Measurements from ENCODE around the gene AIG1.
"Not testable (repeated sequence)": the region's sequence is repeated elsewhere in the genome, so short reads cannot be mapped to it uniquely, and the experiment has no call there.

The AIG1 gene

DNA sequence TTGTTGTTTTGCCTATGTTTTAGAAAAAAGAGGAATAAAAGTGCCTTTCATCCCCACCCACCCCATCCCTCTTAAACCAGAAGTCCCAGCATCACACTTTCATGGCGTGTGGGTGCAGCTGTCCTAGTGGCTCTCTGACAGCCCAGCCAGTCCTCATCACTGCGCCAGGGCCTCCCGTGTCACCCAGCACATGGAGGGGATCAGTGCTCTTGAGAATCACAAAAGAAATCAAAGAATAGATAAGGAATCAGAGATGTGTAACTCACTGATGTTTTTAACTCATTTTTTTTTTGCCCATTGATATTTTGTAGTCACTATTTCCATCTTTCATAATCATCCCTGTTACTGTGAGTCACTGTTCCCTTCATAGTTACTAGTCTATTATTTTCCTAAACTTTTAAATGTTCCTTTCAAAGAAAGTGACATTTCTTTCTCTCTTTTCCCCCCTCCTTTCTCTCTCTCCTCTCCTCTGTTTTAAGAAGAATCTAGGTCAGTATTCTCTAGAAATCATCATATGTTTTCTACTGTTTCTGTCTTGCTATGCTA lies 78.6 kb downstream of the AIG1 start:
- no peaks in the 10 kb centered on the region for H3K4me1 ChIP-seq (ENCODE audit: control insufficient read depth, insufficient read depth, low read length)
- peaks cover 5% of the 10 kb centered on the region for H3K36me3 ChIP-seq (ENCODE audit: control insufficient read depth, insufficient read depth, low read length)
- no peak overlapping the region for H3K9ac ChIP-seq (ENCODE audit: low read depth, low read length)
- H3K27me3 ChIP-seq (ENCODE audit: control insufficient read depth, insufficient read depth, low read length), result no peaks in the 10 kb centered on the region
- H3K4me3 ChIP-seq (ENCODE audit: low read depth, low read length), result no peak overlapping the region
- no peaks in the 10 kb centered on the region for H3K9me3 ChIP-seq (ENCODE audit: control insufficient read depth, insufficient read depth, low read length)

DNA sequence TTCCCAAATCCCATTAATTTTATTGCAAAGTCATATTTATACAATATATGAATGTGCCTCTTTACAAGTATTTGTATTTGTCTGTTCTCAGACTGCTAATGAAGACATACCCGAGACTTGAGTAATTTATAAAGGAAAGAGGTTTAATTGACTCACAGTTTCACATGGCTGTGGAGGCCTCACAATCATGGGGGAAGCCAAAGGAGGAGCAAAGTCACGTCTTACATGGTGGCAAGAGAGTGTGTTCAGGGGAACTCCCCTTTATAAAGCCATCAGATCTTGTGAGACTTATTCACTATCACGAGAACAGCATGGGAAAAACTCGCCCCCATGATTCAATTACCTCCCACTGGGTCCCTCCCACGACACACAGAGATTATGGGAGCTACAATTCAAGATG lies 79.2 kb downstream of the AIG1 start:
- not testable (repeated sequence) for H3K4me3 ChIP-seq (ENCODE audit: low read depth, low read length); H3K27me3 ChIP-seq (ENCODE audit: control insufficient read depth, insufficient read depth, low read length); H3K9me3 ChIP-seq (ENCODE audit: control insufficient read depth, insufficient read depth, low read length); H3K4me1 ChIP-seq (ENCODE audit: control insufficient read depth, insufficient read depth, low read length); H3K9ac ChIP-seq (ENCODE audit: low read depth, low read length); H3K36me3 ChIP-seq (ENCODE audit: control insufficient read depth, insufficient read depth, low read length)

DNA sequence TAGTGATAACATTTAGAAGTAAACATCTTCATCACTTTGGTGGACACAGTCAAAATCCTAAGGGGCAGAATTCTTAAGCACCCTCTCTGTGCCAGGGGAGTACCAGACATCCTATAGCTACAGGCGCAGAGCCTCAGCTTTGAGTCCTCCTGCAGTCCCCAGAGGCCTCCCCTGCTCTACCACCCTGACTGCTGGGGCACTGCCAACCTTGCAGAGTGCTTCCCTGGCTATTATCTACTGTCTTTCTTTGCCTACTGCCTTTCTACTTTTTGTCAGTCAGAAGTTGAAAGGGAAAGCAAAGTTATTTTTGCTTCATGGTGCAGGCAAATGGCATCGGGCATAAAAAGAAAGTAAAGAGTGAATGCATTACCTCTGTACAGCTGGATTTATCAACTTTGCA lies 80.1 kb downstream of the AIG1 start:
- no peaks in the 10 kb centered on the region for H3K9me3 ChIP-seq (ENCODE audit: control insufficient read depth, insufficient read depth, low read length)
- H3K27me3 ChIP-seq (ENCODE audit: control insufficient read depth, insufficient read depth, low read length), result no peaks in the 10 kb centered on the region
- no peak overlapping the region for H3K9ac ChIP-seq (ENCODE audit: low read depth, low read length)
- peaks cover 5% of the 10 kb centered on the region for H3K36me3 ChIP-seq (ENCODE audit: control insufficient read depth, insufficient read depth, low read length)
- no peak overlapping the region for H3K4me3 ChIP-seq (ENCODE audit: low read depth, low read length)
- H3K4me1 ChIP-seq (ENCODE audit: control insufficient read depth, insufficient read depth, low read length), result no peaks in the 10 kb centered on the region

DNA sequence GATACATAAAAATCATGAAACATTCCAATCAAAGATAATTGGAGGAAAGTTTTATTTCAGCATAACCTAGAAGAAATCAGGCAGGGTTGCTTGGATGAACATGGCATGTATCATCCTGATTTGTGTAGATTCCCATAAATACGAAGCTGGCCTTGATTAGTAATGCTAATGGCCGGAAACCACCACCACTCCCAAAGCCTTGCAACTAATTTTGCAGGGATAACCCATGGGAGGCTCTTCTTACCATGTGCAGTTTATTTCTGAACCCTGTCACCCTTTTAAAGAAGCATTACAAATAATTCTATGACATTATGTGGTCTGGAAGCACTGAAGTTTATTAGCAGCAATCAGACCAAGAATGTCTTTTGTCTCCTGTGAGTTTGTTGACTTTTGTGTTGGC lies 80.8 kb downstream of the AIG1 start:
- Histone ChIP-seq H3K4me1 (ENCODE audit: control insufficient read depth, insufficient read depth, low read length) (no peaks in the 10 kb centered on the region), H3K36me3 (ENCODE audit: control insufficient read depth, insufficient read depth, low read length) (peaks cover 5% of the 10 kb centered on the region), H3K9me3 (ENCODE audit: control insufficient read depth, insufficient read depth, low read length) (no peaks in the 10 kb centered on the region), H3K27me3 (ENCODE audit: control insufficient read depth, insufficient read depth, low read length) (no peaks in the 10 kb centered on the region), H3K9ac (ENCODE audit: low read depth, low read length) (no peak overlapping the region), H3K4me3 (ENCODE audit: low read depth, low read length) (no peak overlapping the region)

DNA sequence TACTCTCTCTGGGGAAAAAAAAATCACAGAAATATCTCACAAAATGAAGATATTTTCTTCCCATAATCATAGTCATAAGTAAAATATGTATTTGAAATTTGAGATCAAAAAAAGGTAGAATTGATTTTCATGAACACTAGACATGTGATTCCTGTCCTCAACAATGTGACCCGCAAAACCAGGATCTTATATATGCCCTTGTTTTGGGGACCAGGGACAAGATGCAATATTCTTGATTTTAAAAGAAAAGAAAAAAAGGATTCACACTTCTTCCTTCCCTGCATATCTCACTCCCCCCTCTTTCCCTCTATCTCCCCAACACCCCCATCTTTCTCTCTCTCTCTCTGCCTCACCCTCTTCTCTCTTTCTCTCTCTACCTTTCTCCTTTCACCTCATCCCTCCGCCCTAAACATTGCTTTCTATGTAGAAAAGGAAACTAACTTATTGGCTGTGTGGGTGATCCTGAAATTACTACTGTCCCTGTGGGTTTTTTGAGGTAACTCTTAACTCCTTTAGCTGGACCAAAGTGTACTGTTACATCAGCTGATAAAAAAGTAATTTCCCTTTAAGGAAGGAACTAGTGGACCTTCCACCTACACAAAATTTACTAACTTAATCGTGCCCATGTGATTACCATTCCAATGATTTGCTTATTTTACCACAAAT lies 85.6 kb downstream of the AIG1 start:
- Histone ChIP-seq H3K9ac (ENCODE audit: low read depth, low read length) (no peak overlapping the region), H3K36me3 (ENCODE audit: control insufficient read depth, insufficient read depth, low read length) (no peaks in the 10 kb centered on the region), H3K4me1 (ENCODE audit: control insufficient read depth, insufficient read depth, low read length) (no peaks in the 10 kb centered on the region), H3K27me3 (ENCODE audit: control insufficient read depth, insufficient read depth, low read length) (no peaks in the 10 kb centered on the region), H3K4me3 (ENCODE audit: low read depth, low read length) (no peak overlapping the region), H3K9me3 (ENCODE audit: control insufficient read depth, insufficient read depth, low read length) (no peaks in the 10 kb centered on the region)

DNA sequence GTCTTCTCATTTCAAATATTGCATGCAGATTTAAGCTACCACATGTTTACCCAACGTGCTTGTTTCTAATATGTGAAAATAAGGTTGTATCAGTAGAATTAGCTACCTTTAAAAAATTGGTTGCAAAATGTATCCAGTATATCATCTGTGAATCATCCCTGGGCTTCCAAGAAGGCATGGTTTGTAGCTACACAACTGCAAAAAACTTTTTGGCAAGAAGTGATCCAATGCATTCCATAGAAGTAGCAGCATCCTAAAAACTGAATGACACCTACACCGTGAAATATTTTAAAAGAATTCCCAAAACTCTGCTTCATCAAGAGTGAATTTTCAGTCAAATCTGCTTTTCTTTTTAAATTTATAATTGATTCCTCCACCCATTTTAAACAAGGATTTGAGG lies 89.1 kb downstream of the AIG1 start:
- Histone ChIP-seq H3K9ac (ENCODE audit: low read depth, low read length) (no peak overlapping the region), H3K36me3 (ENCODE audit: control insufficient read depth, insufficient read depth, low read length) (no peaks in the 10 kb centered on the region), H3K4me3 (ENCODE audit: low read depth, low read length) (no peak overlapping the region), H3K4me1 (ENCODE audit: control insufficient read depth, insufficient read depth, low read length) (no peaks in the 10 kb centered on the region), H3K9me3 (ENCODE audit: control insufficient read depth, insufficient read depth, low read length) (no peaks in the 10 kb centered on the region), H3K27me3 (ENCODE audit: control insufficient read depth, insufficient read depth, low read length) (no peaks in the 10 kb centered on the region)

DNA sequence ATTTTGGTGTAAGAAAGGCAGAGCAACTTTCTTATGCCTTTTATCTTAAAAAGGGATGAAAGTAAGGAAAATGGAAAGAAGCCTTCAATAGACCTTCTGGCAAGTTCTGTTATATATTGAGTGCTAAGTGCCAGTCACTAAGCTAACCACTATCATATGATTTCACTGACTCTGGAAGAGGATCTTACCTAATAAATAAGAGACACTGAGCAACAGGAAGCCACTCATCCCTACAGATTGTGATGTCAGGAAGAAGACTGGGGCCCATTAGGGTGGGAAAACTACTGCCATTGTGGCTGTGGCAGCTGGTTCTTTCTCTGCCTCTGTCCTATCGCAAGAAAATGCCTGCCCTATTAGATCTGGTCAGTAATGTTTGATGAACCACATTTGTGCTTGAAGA lies 89.6 kb downstream of the AIG1 start:
- H3K27me3 ChIP-seq (ENCODE audit: control insufficient read depth, insufficient read depth, low read length), result no peaks in the 10 kb centered on the region
- no peak overlapping the region for H3K4me3 ChIP-seq (ENCODE audit: low read depth, low read length)
- no peaks in the 10 kb centered on the region for H3K9me3 ChIP-seq (ENCODE audit: control insufficient read depth, insufficient read depth, low read length)
- H3K36me3 ChIP-seq (ENCODE audit: control insufficient read depth, insufficient read depth, low read length), result no peaks in the 10 kb centered on the region
- H3K4me1 ChIP-seq (ENCODE audit: control insufficient read depth, insufficient read depth, low read length), result no peaks in the 10 kb centered on the region
- no peak overlapping the region for H3K9ac ChIP-seq (ENCODE audit: low read depth, low read length)

DNA sequence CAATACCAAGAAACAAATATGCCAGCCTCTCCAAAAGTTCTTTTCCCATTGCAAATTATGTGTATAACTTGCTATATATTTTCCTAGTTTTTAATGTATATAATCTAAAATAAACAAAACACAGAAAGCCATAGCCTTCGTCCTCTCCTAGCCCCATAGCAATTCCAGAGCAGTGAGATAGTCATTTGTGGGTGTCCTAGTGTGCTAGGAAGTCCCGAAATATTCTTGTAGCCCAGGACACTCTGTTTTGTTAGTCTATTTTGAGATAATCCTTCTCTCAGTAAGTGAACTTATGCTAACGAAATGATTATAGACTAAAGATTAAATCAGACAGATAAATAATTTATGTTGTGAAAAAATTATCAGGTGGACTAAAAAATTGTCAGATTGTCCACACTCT lies 90.7 kb downstream of the AIG1 start:
- Histone ChIP-seq H3K9me3 (ENCODE audit: control insufficient read depth, insufficient read depth, low read length) (no peaks in the 10 kb centered on the region), H3K36me3 (ENCODE audit: control insufficient read depth, insufficient read depth, low read length) (no peaks in the 10 kb centered on the region)

DNA sequence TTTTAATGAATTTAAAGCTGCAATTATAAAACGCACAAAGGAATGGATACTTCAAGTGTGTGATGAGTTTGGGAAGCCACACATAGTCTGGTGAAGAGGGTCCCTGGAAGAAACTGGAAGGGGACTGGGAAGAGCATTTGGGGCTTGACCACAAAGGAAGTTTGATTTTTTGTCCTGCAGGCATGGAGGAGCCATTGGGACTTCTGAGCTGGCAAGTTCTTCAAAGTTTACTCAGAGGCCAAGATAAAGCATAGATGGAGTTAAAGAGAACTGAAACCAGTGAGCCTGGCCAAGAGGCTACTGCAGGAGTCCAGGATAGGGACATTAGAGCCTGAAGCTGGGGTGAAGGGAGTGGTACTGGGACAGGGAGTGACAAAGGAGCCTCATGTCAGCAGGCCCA lies 95.0 kb downstream of the AIG1 start:
- H3K4me1 ChIP-seq (ENCODE audit: control insufficient read depth, insufficient read depth, low read length), result no peaks in the 10 kb centered on the region
- H3K9me3 ChIP-seq (ENCODE audit: control insufficient read depth, insufficient read depth, low read length), result no peaks in the 10 kb centered on the region
- H3K27me3 ChIP-seq (ENCODE audit: control insufficient read depth, insufficient read depth, low read length), result no peaks in the 10 kb centered on the region
- no peak overlapping the region for H3K9ac ChIP-seq (ENCODE audit: low read depth, low read length)
- H3K36me3 ChIP-seq (ENCODE audit: control insufficient read depth, insufficient read depth, low read length), result no peaks in the 10 kb centered on the region
- H3K4me3 ChIP-seq (ENCODE audit: low read depth, low read length), result no peak overlapping the region

More for the DNA sequence above, 90.7 kb downstream of the AIG1 start:
- H3K4me1 ChIP-seq (ENCODE audit: control insufficient read depth, insufficient read depth, low read length), result no peaks in the 10 kb centered on the region
- H3K27me3 ChIP-seq (ENCODE audit: control insufficient read depth, insufficient read depth, low read length), result no peaks in the 10 kb centered on the region
- no peak overlapping the region for H3K9ac ChIP-seq (ENCODE audit: low read depth, low read length)
- H3K4me3 ChIP-seq (ENCODE audit: low read depth, low read length), result no peak overlapping the region

DNA sequence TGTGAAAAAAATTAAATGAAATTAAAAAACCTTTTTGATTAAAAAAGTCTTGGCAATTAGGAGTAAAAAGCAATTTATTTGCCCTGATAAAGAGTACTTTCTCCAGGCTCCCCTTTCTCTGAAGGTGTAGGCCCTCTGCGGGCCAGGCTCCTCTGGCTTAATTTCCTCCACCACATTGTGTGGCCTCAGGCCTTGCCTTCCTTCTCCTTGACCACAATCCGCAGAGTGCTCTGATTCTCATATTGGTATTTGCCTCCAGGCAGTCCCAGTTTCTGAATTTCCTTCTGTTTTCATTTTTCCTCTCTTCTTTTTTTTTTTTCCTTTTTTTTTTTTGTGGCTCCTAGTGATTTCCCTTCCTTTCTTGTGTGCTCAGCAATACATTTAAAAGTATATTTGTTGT lies 96.4 kb downstream of the AIG1 start:
- H3K27me3 ChIP-seq (ENCODE audit: control insufficient read depth, insufficient read depth, low read length), result no peaks in the 10 kb centered on the region
- no peaks in the 10 kb centered on the region for H3K4me1 ChIP-seq (ENCODE audit: control insufficient read depth, insufficient read depth, low read length)
- no peak overlapping the region for H3K9ac ChIP-seq (ENCODE audit: low read depth, low read length)
- H3K36me3 ChIP-seq (ENCODE audit: control insufficient read depth, insufficient read depth, low read length), result no peaks in the 10 kb centered on the region
- no peaks in the 10 kb centered on the region for H3K9me3 ChIP-seq (ENCODE audit: control insufficient read depth, insufficient read depth, low read length)
- H3K4me3 ChIP-seq (ENCODE audit: low read depth, low read length), result no peak overlapping the region

DNA sequence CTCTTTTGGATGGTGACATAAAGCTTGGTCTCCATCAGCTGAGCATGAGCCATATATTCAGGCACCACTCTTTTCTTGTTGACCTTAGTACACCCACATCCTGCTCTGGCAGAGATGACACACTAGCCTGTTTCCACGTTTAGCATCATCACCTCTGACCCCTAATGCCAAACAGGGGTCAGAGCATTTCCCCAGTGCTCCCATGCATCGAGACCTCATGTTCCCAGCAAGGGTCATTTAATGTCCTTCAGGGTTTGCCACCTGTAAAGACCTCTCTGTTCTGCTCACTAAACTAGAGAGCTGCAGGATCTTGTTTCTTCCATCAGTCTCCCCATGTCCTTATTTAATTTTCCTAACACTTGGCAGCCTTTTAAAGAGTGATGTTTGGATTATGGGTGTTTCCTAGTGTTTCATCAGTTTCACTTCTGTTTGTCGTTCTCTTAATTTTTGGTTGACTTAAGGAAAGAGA lies 97.5 kb downstream of the AIG1 start:
- H3K9me3 ChIP-seq (ENCODE audit: control insufficient read depth, insufficient read depth, low read length), result no peaks in the 10 kb centered on the region
- no peaks in the 10 kb centered on the region for H3K27me3 ChIP-seq (ENCODE audit: control insufficient read depth, insufficient read depth, low read length)
- H3K36me3 ChIP-seq (ENCODE audit: control insufficient read depth, insufficient read depth, low read length), result no peaks in the 10 kb centered on the region
- no peak overlapping the region for H3K4me3 ChIP-seq (ENCODE audit: low read depth, low read length)
- no peaks in the 10 kb centered on the region for H3K4me1 ChIP-seq (ENCODE audit: control insufficient read depth, insufficient read depth, low read length)
- no peak overlapping the region for H3K9ac ChIP-seq (ENCODE audit: low read depth, low read length)

DNA sequence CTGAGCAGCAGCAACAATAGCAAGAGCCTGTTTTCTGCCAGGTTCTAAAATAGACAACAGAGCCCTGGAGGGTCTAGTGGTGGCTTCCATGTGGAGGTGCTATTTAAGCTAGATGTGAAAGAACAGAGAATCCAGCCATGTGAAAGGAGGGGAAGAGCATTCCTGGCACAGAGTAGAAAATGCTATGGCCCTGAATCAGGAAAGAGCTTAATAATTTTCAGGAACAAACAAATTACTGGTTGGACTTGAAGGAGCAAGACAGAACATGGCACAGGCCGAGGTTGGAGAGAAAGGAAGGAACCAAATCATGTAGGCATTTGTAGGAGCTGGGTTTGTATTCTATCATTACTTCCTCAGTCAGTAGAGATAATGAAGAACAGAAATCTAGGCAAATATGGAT lies 98.3 kb downstream of the AIG1 start:
- Histone ChIP-seq H3K4me3 (ENCODE audit: low read depth, low read length) (no peak overlapping the region), H3K9me3 (ENCODE audit: control insufficient read depth, insufficient read depth, low read length) (no peaks in the 10 kb centered on the region), H3K4me1 (ENCODE audit: control insufficient read depth, insufficient read depth, low read length) (no peaks in the 10 kb centered on the region), H3K9ac (ENCODE audit: low read depth, low read length) (no peak overlapping the region), H3K27me3 (ENCODE audit: control insufficient read depth, insufficient read depth, low read length) (no peaks in the 10 kb centered on the region), H3K36me3 (ENCODE audit: control insufficient read depth, insufficient read depth, low read length) (no peaks in the 10 kb centered on the region)
